OCI-LY7 (cell line): ENCODE data around the gene APOA4. TPM values are rescaled to one million over a fixed set of nuclear protein-coding genes. Genes with fewer than 3 reads are reported as not detected.
A peak's percentile ranks its signal among the peaks of the same experiment; 100 is the strongest.

Experiments
- BruUV-seq: library from RNA; stranded (reverse); fragments of 400-500 nt; replicated peaks from 2 replicates; lab custom pipeline; 2021; lab: Mats Ljungman, UMichigan
- CTCF ChIA-PET: fragments of 300-600 bp; sonication (Branson Sonifier 250); formaldehyde crosslinking; loops from one replicate; lab custom pipeline; 2022; ENCODE audit warnings: antibody characterized with exemption; ENCODE audit not compliant: unreplicated experiment; lab: Charles Lee
- POLR2A ChIA-PET: fragments of 300-600 bp; sonication (Branson Sonifier 250); formaldehyde crosslinking; loops from one replicate; lab custom pipeline; 2022; ENCODE audit warnings: antibody characterized with exemption; lab: Charles Lee
- DNase-seq: peaks from one replicate; pipeline ENCODE4 v3.0.0-alpha.2; 2015; ENCODE audit warnings: low spot score
- H2AFZ ChIP-seq: fragments of 200-600 bp; sonication (generic), shearing (Covaris generic); 2 replicates; pipeline ENCODE4 v1.6.1; 2014; ENCODE audit warnings: mild to moderate bottlenecking, antibody characterized with exemption, low read length, moderate library complexity
- H3K27ac ChIP-seq: fragments of 200-600 bp; sonication (generic); 2 replicates; pipeline ENCODE4 v1.5.1; 2014; ENCODE audit warnings: mixed run types, low read depth, mild to moderate bottlenecking, moderate library complexity, low read length, inconsistent platforms; ENCODE audit not compliant: poor library complexity, severe bottlenecking
- H3K36me3 ChIP-seq: fragments of 200-600 bp; sonication (generic); 2 replicates; pipeline ENCODE4 v1.6.1; 2014; ENCODE audit warnings: mild to moderate bottlenecking, antibody characterized with exemption, low read length, moderate library complexity, mixed read lengths; ENCODE audit not compliant: insufficient read depth
- H3K4me1 ChIP-seq: fragments of 200-600 bp; sonication (generic); 2 replicates; pipeline ENCODE4 v1.5.1; 2014; ENCODE audit warnings: mild to moderate bottlenecking, low read length; ENCODE audit not compliant: insufficient read depth, poor library complexity, severe bottlenecking
- H3K4me2 ChIP-seq: fragments of 200-600 bp; sonication (generic); 2 replicates; pipeline ENCODE4 v1.6.1; 2014; ENCODE audit warnings: mild to moderate bottlenecking, low read length
- H3K4me3 ChIP-seq: fragments of 200-600 bp; sonication (generic); 2 replicates; pipeline ENCODE4 v1.5.1; 2014; ENCODE audit warnings: mild to moderate bottlenecking, low read depth, low read length; ENCODE audit not compliant: poor library complexity, severe bottlenecking
- H3K79me2 ChIP-seq: fragments of 200-600 bp; sonication (generic); 2 replicates; pipeline ENCODE4 v1.6.1; 2016; ENCODE audit warnings: low read depth, mild to moderate bottlenecking, low read length, moderate library complexity, mixed read lengths; ENCODE audit not compliant: insufficient read depth
- H3K9me2 ChIP-seq: fragments of 200-600 bp; sonication (generic); 2 replicates; pipeline ENCODE4 v1.6.1; 2016; ENCODE audit warnings: mild to moderate bottlenecking, low read length, mixed read lengths; ENCODE audit not compliant: insufficient read depth
- H3K9me3 ChIP-seq: fragments of 200-600 bp; sonication (generic); 2 replicates; pipeline ENCODE4 v1.6.1; 2014; ENCODE audit warnings: mild to moderate bottlenecking, mixed run types, low read length, mixed read lengths
- H4K20me1 ChIP-seq: fragments of 200-600 bp; sonication (generic); 2 replicates; pipeline ENCODE4 v1.6.1; 2014; ENCODE audit warnings: mild to moderate bottlenecking, antibody characterized with exemption, low read length, moderate library complexity, mixed read lengths; ENCODE audit not compliant: insufficient read depth
- CTCF ChIP-seq: fragments of 200-600 bp; sonication (generic); conservative IDR thresholded peaks from 2 replicates; pipeline ENCODE4 v1.5.1; 2014; ENCODE audit warnings: mild to moderate bottlenecking, antibody characterized with exemption, low read length, moderate library complexity, mixed read lengths
- EZH2phosphoT487 ChIP-seq: fragments of 200-600 bp; sonication (generic); IDR thresholded peaks from 2 replicates; pipeline ENCODE4 v1.6.1; 2018; ENCODE audit warnings: low read depth, borderline replicate concordance, mild to moderate bottlenecking, mixed run types, antibody characterized with exemption, low read length, moderate library complexity, mixed read lengths
- intact Hi-C: fragments of 100-400 bp; cut with micrococcal nuclease; formaldehyde crosslinking; loops from one replicate; pipeline ENCODE4 v1.10.0; 2022; ENCODE audit not compliant: unreplicated experiment
- total RNA-seq, 2 experiments: library from RNA; depleted of rRNA in 1 of 2; stranded (reverse); fragments of >200 nt in 1 of 2; shearing (Covaris generic) in 1 of 2; gene quantifications; 2 replicates each; pipeline ENCODE4 v1.2.3, GENCODE V29; 2014 to 2022

Gene APOA4
- total RNA-seq, 2 experiments from 2014 or later: not detected

DNA sequence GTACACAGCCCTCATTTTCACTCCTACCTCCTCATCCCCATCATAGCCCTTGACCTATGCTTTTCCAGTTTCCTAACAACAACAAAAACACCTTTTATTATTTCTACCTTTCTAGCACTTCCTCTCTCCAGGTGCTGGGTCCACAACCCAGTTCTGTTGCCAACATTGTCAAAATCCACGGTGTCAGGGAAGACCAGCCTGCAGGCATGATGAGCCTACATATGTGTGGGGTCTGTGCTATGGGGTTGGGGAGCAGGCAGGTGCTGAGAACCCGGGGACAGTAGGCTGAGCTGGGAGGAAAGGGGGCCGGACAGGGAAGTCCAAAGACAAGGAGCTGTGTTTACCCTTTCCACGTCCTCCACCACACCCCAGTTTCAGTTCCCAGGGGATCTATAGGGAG lies 34.6 kb downstream of the APOA4 start:
- Histone ChIP-seq H3K4me3 (peak overlapping the region; percentile 90), H3K79me2 (peaks cover 21% of the 10 kb centered on the region), H3K27ac (no peak overlapping the region), H3K36me3 (peaks cover 33% of the 10 kb centered on the region), H2AFZ (peak overlapping the region; percentile 91), H3K4me2 (peak overlapping the region; percentile 81), H4K20me1 (no peaks in the 10 kb centered on the region), H3K9me2 (no peaks in the 10 kb centered on the region), H3K4me1 (peaks cover 22% of the 10 kb centered on the region), H3K9me3 (no peaks in the 10 kb centered on the region)
- TF ChIP-seq EZH2phosphoT487: no peak
- no peak for TF ChIP-seq CTCF
- POLR2A ChIA-PET: interaction anchor here (1.3 to 2.2 kb wide), 3 partner anchors 11 to 141 kb away, joined by 3 to 11 read pairs (median 3); no protein-coding TSS in a partner anchor
- no peak for DNase-seq
- BruUV-seq: no TSS peak
- CTCF ChIA-PET: no interaction called here
- intact Hi-C loops: loop anchor here (1.0 to 5.0 kb wide), 2 partner anchors 16 to 444 kb away; partner anchors contain the start of genes BUD13, PCSK7 and RNF214

GRCh38 chr11:116787786-116788486 lies 35.2 kb downstream of the APOA4 start, which contains the start of gene ZPR1:
TSS of gene ZPR1 (minus strand) at chr11:116788023. CDS start at chr11:116787990, 33 bp downstream.
- Histone ChIP-seq H3K4me3 (peak within 1 kb of the TSS; percentile 90), H3K36me3 (peaks cover 39% of the 10 kb centered on the region), H3K4me2 (peak within 1 kb of the TSS; percentile 81), H2AFZ (peak within 1 kb of the TSS; percentile 91), H3K27ac (no peak within 1 kb of the TSS), H4K20me1 (no peaks in the 10 kb centered on the region), H3K4me1 (peaks cover 22% of the 10 kb centered on the region), H3K9me2 (no peaks in the 10 kb centered on the region), H3K9me3 (no peaks in the 10 kb centered on the region), H3K79me2 (peaks cover 21% of the 10 kb centered on the region)
- TF ChIP-seq EZH2phosphoT487: no peak
- TF ChIP-seq CTCF: no peak
- POLR2A ChIA-PET: interaction anchor here (0.7 to 2.5 kb wide), 12 partner anchors 11 to 540 kb away, joined by 3 to 19 read pairs (median 4); partner anchors contain the start of genes APOA1, BUD13, CEP164 and PCSK7
- BruUV-seq: TSS peak; percentile 76
- DNase-seq: peak; percentile 74
- intact Hi-C loops: loop anchor here (1.0 to 5.0 kb wide), 2 partner anchors 16 to 444 kb away; partner anchors contain the start of genes BUD13, PCSK7 and RNF214
- CTCF ChIA-PET: interaction anchor here (0.8 to 1.2 kb wide), 2 partner anchors 16 to 48 kb away, joined by 4 to 5 read pairs; no protein-coding TSS in a partner anchor
